ENCODE measurements around the gene NUTF2. TPM values are rescaled to one million over a fixed set of nuclear protein-coding genes. Genes with fewer than 3 reads are reported as not detected.

NUTF2 gene
- total and polyA plus RNA-seq, 2 donors, result 50.7 to 106 TPM

DNA sequence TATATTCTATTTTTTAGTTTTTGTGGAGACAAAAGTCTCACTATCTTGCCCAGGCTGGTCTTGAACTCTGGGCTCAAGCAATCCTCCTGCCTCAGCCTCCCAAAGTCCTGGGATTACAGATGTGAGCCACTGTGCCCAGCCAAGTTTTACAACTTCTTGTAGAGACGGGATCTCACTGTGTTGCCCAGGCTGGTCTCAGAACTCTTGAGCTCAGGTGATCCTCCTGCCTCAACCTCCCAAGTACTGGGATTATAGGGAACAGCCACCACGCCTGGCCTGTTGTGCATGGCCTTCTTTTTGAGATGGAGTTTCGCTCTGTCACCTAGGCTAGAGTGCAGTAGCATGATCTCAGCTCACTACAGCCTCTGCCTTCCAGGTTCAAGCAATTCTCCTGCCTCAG, 6.9 kb downstream of the NUTF2 start:
- no peak for DNase-seq (ENCODE audit: low read depth in 6 of 9, low spot score in 9 of 9)
- Histone ChIP-seq H3K4me1 (ENCODE audit: control insufficient read depth in 2 of 2, insufficient read depth in 2 of 2, low read length in 2 of 2) (peaks cover 0 to 5% of the 10 kb centered on the region in 2 donors), H3K27me3 (ENCODE audit: control insufficient read depth in 2 of 2, insufficient read depth in 1 of 2, low read length in 1 of 2) (no peaks in the 10 kb centered on the region), H3K9me3 (ENCODE audit: control insufficient read depth in 2 of 2, insufficient read depth in 1 of 2, low read length in 1 of 2) (no peaks in the 10 kb centered on the region), H3K4me3 (ENCODE audit: low read length in 2 of 2) (no peak overlapping the region), H3K36me3 (ENCODE audit: control insufficient read depth in 2 of 2, insufficient read depth in 2 of 2, low read length in 1 of 2) (peaks cover 2 to 4% of the 10 kb centered on the region in 2 donors), H3K27ac (ENCODE audit: low read depth in 1 of 2, low read length in 1 of 2) (no peak overlapping the region)
- 96% methylated on average over 3 of the region's 3 CpGs for WGBS

DNA sequence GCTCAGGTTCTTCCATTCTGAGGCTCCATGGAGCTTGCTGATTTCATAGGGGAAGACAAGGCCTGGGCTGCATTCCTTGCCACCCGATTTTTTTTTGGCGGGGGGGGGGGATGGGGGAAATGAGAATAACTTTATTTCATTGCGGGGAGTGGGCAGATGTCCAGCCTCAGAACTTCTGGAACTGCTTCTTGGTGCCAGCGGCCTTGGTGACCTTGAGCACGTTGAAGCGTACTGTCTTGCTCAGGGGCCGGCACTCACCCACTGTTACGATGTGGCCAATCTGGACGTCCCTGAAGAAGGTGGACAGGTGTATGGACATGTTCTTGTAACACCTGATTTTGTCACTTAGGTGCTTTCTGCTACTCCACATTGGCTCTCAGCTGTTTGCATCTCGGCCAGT, 9.1 kb downstream of the NUTF2 start:
- DNase-seq (ENCODE audit: low read depth in 6 of 9, low spot score in 9 of 9), result no peak
- Histone ChIP-seq H3K36me3 (ENCODE audit: control insufficient read depth in 2 of 2, insufficient read depth in 2 of 2, low read length in 1 of 2) (peaks cover 3 to 10% of the 10 kb centered on the region in 2 donors), H3K4me3 (ENCODE audit: low read length in 2 of 2) (no peak overlapping the region), H3K9me3 (ENCODE audit: control insufficient read depth in 2 of 2, insufficient read depth in 1 of 2, low read length in 1 of 2) (no peaks in the 10 kb centered on the region), H3K27me3 (ENCODE audit: control insufficient read depth in 2 of 2, insufficient read depth in 1 of 2, low read length in 1 of 2) (no peaks in the 10 kb centered on the region), H3K27ac (ENCODE audit: low read depth in 1 of 2, low read length in 1 of 2) (no peak overlapping the region), H3K4me1 (ENCODE audit: control insufficient read depth in 2 of 2, insufficient read depth in 2 of 2, low read length in 2 of 2) (peaks cover 0 to 2% of the 10 kb centered on the region in 2 donors)
- 90% methylated on average over 10 of the region's 10 CpGs for WGBS

DNA sequence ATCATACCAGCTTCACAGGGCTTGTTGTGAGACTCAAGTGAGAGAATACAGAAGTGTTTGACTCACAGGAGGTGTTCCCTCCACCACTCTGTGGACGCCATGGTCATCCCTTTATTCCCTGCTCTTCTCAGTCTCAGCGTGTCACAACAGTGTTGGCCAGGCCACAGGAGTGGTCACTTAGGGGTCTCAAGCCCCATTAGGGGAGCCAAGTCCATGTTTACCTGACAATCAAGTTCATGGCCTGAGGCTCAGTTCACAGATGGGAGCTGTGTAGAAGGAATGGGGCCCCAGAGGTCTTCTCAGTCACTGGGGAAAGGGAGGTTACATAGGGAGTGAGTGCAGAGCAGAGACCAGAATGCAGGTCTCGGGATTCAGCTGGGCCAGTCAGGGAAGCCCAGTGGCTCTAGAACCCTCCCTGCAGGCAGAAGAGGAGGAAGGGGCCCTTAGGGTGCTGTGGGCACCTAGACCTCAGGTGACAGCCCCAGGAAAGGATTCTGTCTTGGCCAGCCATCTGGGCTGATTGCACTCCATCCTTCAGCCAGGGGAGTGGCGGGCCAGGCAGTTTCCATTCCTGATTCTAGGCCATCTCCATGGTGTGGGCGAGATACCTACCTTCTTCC, 10.3 kb downstream of the NUTF2 start:
- no peak overlapping the region for H3K27ac ChIP-seq (ENCODE audit: low read depth in 1 of 2, low read length in 1 of 2)

DNA sequence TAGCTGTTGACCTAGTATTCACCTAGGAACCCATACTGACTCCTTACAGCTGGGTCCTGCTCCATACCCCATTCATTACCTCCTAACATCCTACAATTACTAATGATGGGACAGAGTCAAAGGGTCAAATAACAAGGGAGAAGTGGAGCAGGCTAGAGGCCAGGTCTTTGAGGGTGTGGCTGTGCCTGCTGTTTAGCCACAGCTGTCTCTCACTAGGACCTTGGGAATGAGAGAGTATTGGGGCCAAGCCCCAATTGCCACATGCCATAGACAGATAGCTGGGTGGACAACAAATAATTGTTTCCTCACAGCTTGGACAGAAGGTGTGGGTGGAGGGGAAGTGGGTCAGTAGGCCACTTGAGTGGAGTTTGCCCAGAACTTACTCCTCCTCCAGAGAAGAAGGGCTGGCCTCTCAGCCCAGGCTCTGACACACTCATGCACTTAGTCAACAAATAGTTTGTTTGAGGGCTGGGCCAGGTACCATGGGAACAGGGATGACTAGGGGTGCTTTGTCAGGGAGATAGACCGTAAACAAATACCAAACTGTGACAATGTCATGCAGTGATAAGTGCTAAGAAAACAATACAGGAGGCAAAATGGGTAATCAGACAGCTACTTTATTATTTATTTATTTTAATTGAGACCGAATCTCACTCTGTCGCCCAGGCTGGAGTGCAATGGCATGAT, 11.0 kb downstream of the NUTF2 start:
- WGBS, result 97% methylated on average over 3 of the region's 3 CpGs
- Histone ChIP-seq H3K27ac (ENCODE audit: low read depth in 1 of 2, low read length in 1 of 2) (no peak overlapping the region), H3K36me3 (ENCODE audit: control insufficient read depth in 2 of 2, insufficient read depth in 2 of 2, low read length in 1 of 2) (peaks cover 14 to 17% of the 10 kb centered on the region in 2 donors), H3K27me3 (ENCODE audit: control insufficient read depth in 2 of 2, insufficient read depth in 1 of 2, low read length in 1 of 2) (no peaks in the 10 kb centered on the region), H3K4me1 (ENCODE audit: control insufficient read depth in 2 of 2, insufficient read depth in 2 of 2, low read length in 2 of 2) (peaks cover 0 to 2% of the 10 kb centered on the region in 2 donors), H3K4me3 (ENCODE audit: low read length in 2 of 2) (no peak overlapping the region), H3K9me3 (ENCODE audit: control insufficient read depth in 2 of 2, insufficient read depth in 1 of 2, low read length in 1 of 2) (no peaks in the 10 kb centered on the region)
- DNase-seq (ENCODE audit: low read depth in 6 of 9, low spot score in 9 of 9), result no peak

More for the DNA sequence above, 10.3 kb downstream of the NUTF2 start:
- Histone ChIP-seq H3K27me3 (ENCODE audit: control insufficient read depth in 2 of 2, insufficient read depth in 1 of 2, low read length in 1 of 2) (no peaks in the 10 kb centered on the region), H3K4me1 (ENCODE audit: control insufficient read depth in 2 of 2, insufficient read depth in 2 of 2, low read length in 2 of 2) (peaks cover 0 to 2% of the 10 kb centered on the region in 2 donors), H3K4me3 (ENCODE audit: low read length in 2 of 2) (no peak overlapping the region), H3K36me3 (ENCODE audit: control insufficient read depth in 2 of 2, insufficient read depth in 2 of 2, low read length in 1 of 2) (peaks cover 13 to 17% of the 10 kb centered on the region in 2 donors), H3K9me3 (ENCODE audit: control insufficient read depth in 2 of 2, insufficient read depth in 1 of 2, low read length in 1 of 2) (no peaks in the 10 kb centered on the region)
- DNase-seq (ENCODE audit: low read depth in 6 of 9, low spot score in 9 of 9), result no peak
- 97% methylated on average over 5 of the region's 5 CpGs for WGBS

DNA sequence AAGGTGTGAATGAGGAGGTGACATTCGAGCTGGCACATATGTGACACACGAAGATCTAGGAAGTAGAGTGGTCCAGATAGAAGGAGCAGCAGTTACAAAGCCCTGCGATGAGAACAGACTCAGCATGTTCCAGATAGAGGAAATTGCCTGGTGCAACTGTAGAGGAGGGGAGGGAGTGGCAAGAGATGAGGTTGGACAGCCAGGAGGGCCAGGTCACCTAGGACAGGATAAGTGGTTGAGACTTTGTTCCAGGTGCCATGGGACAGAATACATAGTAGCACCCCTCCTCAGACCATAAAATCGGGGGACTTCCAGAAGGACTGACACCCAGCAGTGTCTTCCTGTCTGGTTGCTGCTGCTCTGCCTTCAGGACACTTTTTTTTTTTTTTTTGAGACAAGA, 11.8 kb downstream of the NUTF2 start:
- 90% methylated on average over 4 of the region's 4 CpGs for WGBS
- no peak for DNase-seq (ENCODE audit: low read depth in 6 of 9, low spot score in 9 of 9)
- Histone ChIP-seq H3K27ac (ENCODE audit: low read depth in 1 of 2, low read length in 1 of 2) (no peak overlapping the region), H3K9me3 (ENCODE audit: control insufficient read depth in 2 of 2, insufficient read depth in 1 of 2, low read length in 1 of 2) (no peaks in the 10 kb centered on the region), H3K27me3 (ENCODE audit: control insufficient read depth in 2 of 2, insufficient read depth in 1 of 2, low read length in 1 of 2) (no peaks in the 10 kb centered on the region), H3K36me3 (ENCODE audit: control insufficient read depth in 2 of 2, insufficient read depth in 2 of 2, low read length in 1 of 2) (peaks cover 15 to 19% of the 10 kb centered on the region in 2 donors), H3K4me1 (ENCODE audit: control insufficient read depth in 2 of 2, insufficient read depth in 2 of 2, low read length in 2 of 2) (peaks cover 0 to 2% of the 10 kb centered on the region in 2 donors), H3K4me3 (ENCODE audit: low read length in 2 of 2) (no peak overlapping the region)

DNA sequence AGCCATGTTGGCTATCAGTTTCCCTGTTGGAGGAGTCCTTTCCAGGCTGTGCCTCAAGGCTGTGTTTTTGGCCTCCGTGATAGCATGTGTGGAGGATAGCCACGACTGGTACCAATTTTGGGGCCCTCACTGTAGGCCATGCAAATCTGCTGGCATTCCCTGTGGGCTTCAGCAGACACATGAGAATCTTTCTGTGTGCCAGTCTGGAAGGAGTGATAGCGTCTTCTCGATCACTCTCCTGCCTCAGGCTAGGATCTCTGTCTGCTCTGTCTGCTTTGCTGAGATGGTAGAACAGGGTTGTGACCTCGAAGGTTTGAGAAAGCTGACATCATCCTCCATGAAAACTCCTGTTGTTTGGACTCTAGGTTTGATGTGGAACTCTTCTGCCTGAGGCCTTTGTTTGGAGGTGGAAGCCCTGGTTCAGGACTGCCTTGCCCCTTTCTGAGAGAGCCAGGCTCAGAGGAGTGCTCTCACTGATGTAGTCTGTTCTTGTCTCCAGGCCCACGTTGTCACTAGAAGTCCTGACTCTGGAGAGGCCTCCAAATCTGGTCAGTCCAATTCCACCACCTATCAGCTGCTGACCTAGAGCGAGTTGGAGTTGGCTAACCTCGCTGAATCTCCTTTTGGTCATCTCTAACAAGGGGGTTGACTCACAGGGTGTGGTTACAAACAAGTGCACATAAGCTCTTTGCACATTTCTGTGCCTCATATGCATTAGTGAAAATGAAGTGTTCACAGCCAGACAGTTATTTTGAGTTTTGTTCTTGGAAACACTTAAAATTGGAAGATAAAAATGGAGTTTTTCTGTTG, 14.1 kb downstream of the NUTF2 start:
- 96% methylated on average over 8 of the region's 8 CpGs for WGBS
- DNase-seq (ENCODE audit: low read depth in 6 of 9, low spot score in 9 of 9), result no peak
- H3K4me3 ChIP-seq (ENCODE audit: low read length in 2 of 2), result no peak overlapping the region
- no peak overlapping the region for H3K27ac ChIP-seq (ENCODE audit: low read depth in 1 of 2, low read length in 1 of 2)
- no peaks in the 10 kb centered on the region for H3K27me3 ChIP-seq (ENCODE audit: control insufficient read depth in 2 of 2, insufficient read depth in 1 of 2, low read length in 1 of 2)
- peaks cover 20 to 26% of the 10 kb centered on the region in 2 donors for H3K36me3 ChIP-seq (ENCODE audit: control insufficient read depth in 2 of 2, insufficient read depth in 2 of 2, low read length in 1 of 2)
- peaks cover 0 to 5% of the 10 kb centered on the region in 2 donors for H3K4me1 ChIP-seq (ENCODE audit: control insufficient read depth in 2 of 2, insufficient read depth in 2 of 2, low read length in 2 of 2)
- H3K9me3 ChIP-seq (ENCODE audit: control insufficient read depth in 2 of 2, insufficient read depth in 1 of 2, low read length in 1 of 2), result no peaks in the 10 kb centered on the region

DNA sequence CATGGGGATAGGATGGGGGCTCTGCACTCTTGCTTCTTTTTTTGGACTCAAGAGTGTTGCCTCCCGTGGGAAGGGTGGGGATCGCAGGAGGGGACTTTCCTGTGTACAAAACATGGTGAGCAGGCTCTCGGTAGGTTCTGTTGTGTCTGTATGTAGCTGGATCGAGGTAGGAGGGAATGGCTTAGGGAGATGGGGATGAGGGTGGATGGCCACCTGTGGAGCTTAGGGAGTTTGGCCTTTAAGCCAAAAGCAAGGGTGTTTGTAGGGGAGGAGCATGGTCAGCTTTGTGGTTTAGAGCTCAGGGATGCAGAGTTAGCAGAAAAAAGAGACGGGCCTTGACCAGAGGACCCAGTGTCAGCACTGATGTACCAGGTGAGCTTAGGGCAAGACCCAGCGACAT, 15.1 kb downstream of the NUTF2 start:
- Histone ChIP-seq H3K4me1 (ENCODE audit: control insufficient read depth in 2 of 2, insufficient read depth in 2 of 2, low read length in 2 of 2) (peaks cover 0 to 4% of the 10 kb centered on the region in 2 donors), H3K27me3 (ENCODE audit: control insufficient read depth in 2 of 2, insufficient read depth in 1 of 2, low read length in 1 of 2) (no peaks in the 10 kb centered on the region), H3K9me3 (ENCODE audit: control insufficient read depth in 2 of 2, insufficient read depth in 1 of 2, low read length in 1 of 2) (no peaks in the 10 kb centered on the region), H3K4me3 (ENCODE audit: low read length in 2 of 2) (no peak overlapping the region), H3K36me3 (ENCODE audit: control insufficient read depth in 2 of 2, insufficient read depth in 2 of 2, low read length in 1 of 2) (peaks cover 20 to 36% of the 10 kb centered on the region in 2 donors), H3K27ac (ENCODE audit: low read depth in 1 of 2, low read length in 1 of 2) (no peak overlapping the region)
- DNase-seq (ENCODE audit: low read depth in 6 of 9, low spot score in 9 of 9), result no peak
- 97% methylated on average over 6 of the region's 6 CpGs for WGBS

DNA sequence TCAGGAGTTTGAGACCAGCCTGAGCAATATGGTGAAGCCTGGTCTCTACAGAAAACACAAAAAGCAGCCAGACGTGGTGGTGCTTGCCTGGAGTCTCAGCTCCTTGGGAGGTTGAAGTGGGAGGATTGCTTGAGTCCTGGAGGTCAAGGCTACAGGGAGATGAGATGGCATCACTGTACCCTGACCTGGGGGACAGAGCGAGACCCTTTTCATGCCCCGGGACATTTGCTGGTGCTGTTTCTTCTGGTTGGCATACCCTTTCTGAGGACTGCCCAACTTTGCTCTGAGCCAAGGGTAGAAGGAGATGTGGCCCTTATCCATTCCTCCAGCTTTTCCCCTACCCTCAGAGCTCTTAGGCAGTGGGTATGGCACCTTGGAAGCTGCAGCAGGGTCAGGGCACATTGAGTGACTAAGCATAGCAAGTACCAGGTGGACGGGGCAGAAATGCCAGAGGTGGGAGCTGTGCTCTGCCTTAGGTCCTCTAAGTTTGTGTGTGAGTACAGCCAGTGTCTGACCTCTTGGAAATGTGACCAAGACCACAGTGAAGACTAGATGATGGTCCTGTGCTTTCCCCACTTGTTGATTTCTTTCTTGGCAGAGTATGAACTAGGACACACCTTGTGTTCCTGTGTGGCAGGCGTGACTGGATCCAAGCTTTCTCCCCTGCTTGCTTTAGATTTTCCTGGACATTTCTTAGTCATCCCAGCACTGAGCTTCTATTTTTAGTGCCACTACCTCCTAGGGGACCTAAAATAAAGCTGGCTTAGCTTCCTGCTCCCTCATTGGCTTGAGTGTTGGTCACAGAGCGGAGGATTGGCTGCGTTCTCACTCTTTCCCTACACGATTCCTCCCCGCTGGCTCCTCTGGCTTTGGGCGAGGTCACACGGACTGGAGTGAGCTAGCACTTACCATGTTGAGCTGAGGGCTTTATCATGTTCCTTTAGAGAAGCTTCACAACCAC, 16.2 kb downstream of the NUTF2 start:
- Histone ChIP-seq H3K27ac (ENCODE audit: low read depth in 1 of 2, low read length in 1 of 2) (no peak overlapping the region), H3K27me3 (ENCODE audit: control insufficient read depth in 2 of 2, insufficient read depth in 1 of 2, low read length in 1 of 2) (no peaks in the 10 kb centered on the region), H3K4me1 (ENCODE audit: control insufficient read depth in 2 of 2, insufficient read depth in 2 of 2, low read length in 2 of 2) (peaks cover 0 to 2% of the 10 kb centered on the region in 2 donors), H3K36me3 (ENCODE audit: control insufficient read depth in 2 of 2, insufficient read depth in 2 of 2, low read length in 1 of 2) (peaks cover 24 to 45% of the 10 kb centered on the region in 2 donors), H3K9me3 (ENCODE audit: control insufficient read depth in 2 of 2, insufficient read depth in 1 of 2, low read length in 1 of 2) (no peaks in the 10 kb centered on the region), H3K4me3 (ENCODE audit: low read length in 2 of 2) (no peak overlapping the region)
- DNase-seq (ENCODE audit: low read depth in 6 of 9, low spot score in 9 of 9), result no peak
- WGBS, result 96% methylated on average over 11 of the region's 11 CpGs
